ENCODE data around the gene SERINC2.
"Not testable (repeated sequence)": the region's sequence is repeated elsewhere in the genome, so short reads cannot be mapped to it uniquely, and the experiment has no call there.

The SERINC2 gene

GRCh38 chr1:31472673-31473072, 59.7 kb downstream of the SERINC2 start:
- not testable (repeated sequence) for DNase-seq

GRCh38 chr1:31473508-31473907, 60.5 kb downstream of the SERINC2 start:
- DNase-seq = not testable (repeated sequence)

GRCh38 chr1:31474567-31474966, 61.6 kb downstream of the SERINC2 start:
- DNase-seq = not testable (repeated sequence)

DNA sequence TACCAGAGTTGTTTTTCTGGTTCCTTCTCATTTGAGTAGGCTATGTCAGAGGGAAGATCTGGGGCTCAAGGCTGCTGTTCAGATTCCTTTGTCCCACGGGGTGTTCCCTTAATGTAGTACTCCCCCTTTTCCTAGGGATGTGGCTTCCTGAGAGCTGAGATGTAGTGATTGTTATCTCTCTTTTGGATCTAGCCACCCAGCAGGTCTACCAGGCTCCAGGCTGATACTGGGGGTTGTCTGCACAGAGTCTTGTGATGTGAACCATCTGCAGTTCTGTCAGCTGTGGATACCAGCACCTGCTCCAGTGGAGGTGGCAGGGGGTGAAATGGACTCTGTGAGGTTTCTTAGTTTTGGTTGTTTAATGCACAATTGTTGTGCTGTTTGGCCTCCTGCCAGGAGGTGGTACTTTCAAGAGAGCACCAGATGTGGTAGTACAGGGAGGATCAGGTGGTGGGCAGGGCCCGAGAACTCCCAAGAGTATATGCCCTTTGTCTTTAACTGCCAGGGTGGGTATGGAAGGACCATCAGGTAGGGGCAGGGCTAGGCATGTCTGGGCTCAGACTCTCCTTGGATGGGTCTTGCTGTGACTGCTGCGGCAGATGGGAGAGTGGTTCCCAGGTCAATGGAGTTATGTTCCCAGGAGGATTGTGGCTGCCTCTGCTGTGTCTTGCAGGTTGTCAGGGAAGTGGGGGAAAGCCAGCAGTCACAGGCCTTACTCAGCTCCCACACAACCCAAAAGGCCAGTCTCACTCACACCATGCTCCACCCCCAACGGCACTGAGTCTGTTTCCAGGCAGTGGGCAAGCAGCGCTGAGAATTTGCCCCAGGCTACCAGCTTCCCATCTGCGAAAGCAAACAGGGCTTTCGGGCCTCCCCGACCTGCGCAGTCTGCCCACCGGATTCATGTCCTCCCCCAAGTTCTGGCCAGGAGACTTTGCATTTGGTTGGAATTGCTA, 64.2 kb downstream of the SERINC2 start:
- DNase-seq = no peak

GRCh38 chr1:31478167-31478566, 65.2 kb downstream of the SERINC2 start:
- DNase-seq = no peak

DNA sequence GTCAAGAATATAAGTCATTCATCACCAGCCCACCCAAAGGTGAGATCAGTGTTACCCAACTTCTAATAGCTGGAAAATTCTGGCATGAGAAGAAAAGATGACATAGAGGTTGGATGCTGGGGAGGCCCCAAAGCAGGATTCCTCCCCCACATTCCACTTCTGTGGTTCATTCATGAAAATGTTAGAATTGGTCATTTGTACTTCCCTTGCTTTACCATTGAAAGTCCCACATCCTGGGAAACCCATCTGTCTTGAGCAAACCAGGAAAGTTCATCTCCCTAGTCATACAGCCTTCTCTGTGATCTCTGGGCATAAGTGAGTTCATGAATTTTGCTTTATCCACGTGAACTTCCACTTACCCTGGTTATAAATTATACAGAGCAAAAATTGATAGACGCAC, 66.8 kb downstream of the SERINC2 start:
- DNase-seq = no peak

DNA sequence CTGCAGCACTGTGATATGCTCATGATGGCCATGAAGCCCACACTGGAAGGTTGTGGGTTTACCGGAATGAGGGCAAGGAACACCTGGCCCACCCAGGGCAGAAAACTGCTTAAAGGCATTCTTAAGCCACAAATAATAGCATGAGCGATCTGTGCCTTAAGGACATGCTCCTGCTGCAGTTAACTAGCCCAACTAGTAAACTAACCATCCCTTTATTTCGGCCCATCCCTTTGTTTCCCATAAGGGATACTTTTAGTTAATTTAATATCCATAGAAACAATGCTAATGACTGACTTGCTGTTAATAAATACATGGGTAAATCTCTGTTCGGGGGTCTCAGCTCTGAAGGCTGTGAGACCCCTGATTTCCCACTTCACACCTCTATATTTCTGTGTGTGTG, 67.4 kb downstream of the SERINC2 start:
- DNase-seq = not testable (repeated sequence)

- no peak for DNase-seq
Measured at GRCh38 chr1:31482482-31483011, 69.5 kb downstream of the SERINC2 start.

DNA sequence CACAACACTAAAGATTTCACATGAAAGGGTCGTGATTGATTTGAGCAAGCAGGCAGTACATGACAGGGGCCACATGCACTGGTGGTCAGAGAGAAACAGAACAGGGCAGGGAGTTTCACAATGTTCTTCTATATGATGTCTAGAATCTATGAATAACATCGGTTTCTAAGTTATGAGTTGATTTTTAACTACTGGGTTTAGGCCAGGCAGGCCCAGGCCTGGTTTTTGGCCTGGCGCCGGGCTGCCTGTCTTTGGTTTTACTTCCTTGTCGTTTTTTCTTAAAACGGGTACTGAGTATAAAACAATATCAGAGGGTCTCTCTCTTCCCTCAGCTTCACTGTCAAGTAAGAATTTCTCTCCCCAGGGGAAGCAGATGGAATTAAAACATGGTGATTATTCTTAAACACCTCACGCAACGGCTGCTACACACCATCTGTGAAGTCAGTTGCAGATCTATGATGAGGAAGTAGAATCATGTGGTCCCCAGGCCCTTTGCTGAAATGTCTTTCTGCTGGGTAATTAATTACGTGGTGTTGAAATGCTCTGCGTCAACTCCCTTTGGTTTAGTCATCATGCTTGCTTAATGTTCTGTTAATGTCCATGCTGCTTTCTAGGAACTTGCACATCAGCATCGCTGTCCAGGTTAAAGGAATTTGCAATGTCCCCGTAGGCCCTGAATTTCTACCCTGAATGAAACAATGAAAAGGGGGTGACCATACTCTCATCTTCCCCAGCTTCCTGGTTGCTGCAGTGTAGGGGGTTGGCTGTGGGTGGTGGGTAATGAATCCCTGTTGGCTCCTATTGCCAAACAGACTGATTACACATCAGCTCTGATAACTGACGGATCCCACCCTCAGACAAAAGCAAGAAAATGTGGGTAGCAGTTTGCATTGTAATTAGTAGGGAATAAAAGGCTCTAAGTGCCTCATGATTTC, 70.3 kb downstream of the SERINC2 start:
- no peak for DNase-seq

All from T1000 (cell line).